ENCODE data around the gene CCM2L. TPM values are rescaled to one million over a fixed set of nuclear protein-coding genes. Genes with fewer than 3 reads are reported as not detected.

Gene CCM2L
- total and polyA plus RNA-seq, 9 of the 15 experiments (the other 6 are each of a cell fraction or from before 2014, with no cell fraction given) = 0.04 TPM; not detected in 8

- TF ChIP-seq ZNF592 (IDR thresholded peaks at IDR 0.05) (no peak), RCOR1 (IDR thresholded peaks at IDR 0.05; ENCODE audit: borderline replicate concordance in 1 of 2, low read depth in 2 of 2, low read length in 2 of 2) (0 out of 4 replicates have a peak, but pooled peaks of 1 of the 2 experiments have one; percentile 13), RAD21 (CRISPR knock-in tag; conservative IDR thresholded peaks at IDR 0.05 in 1 of 2, IDR thresholded peaks at IDR 0.05 in 1 of 2) (peak; percentile 86 to 87), XRCC5 (IDR thresholded peaks at IDR 0.05; ENCODE audit: low read depth, low read length) (peak; percentile 79; the same call in 1 of the 2 replicates), ZNF41 (CRISPR knock-in tag; conservative IDR thresholded peaks at IDR 0.05) (no peak), SP1 (CRISPR knock-in tag; IDR thresholded peaks at IDR 0.05) (0 out of 2 replicates have a peak, but pooled peaks have one; percentile 49), DEAF1 (CRISPR knock-in tag; IDR thresholded peaks at IDR 0.05) (peak; percentile 71), ZNF253 (CRISPR knock-in tag; conservative IDR thresholded peaks at IDR 0.05) (no peak), CTBP1 (IDR thresholded peaks at IDR 0.05; ENCODE audit: borderline replicate concordance) (peak; percentile 45; the same call in 1 of the 2 replicates), NR0B1 (IDR thresholded peaks at IDR 0.05; ENCODE audit: partially characterized antibody) (no peak)
Measured at GRCh38 chr20:32031007-32031958, 21.0 kb downstream of the CCM2L start (continued).

All from K562 (cell line).